Lung (tissue), 5 donors: ENCODE measurements around the gene TMEM196. TPM values are rescaled to one million over a fixed set of nuclear protein-coding genes. Genes with fewer than 3 reads are reported as not detected.

ENCODE experiments used
- polyA plus RNA-seq, 2 donors: library from polyadenylated mRNA; stranded (reverse); fragments of 200-250 nt; gene quantifications; one replicate each; pipeline ENCODE4 v1.2.1, GENCODE V29; 2013
- small RNA-seq: library from RNA; depleted of rRNA; stranded (forward); fragments of <200 nt; gene quantifications from one replicate; pipeline ENCODE3, GENCODE V24; 2014; ENCODE audit warnings: low replicate concordance
- total RNA-seq, 2 donors: library from RNA; depleted of rRNA in 1 of 2; stranded (reverse); fragments of >200 nt in 1 of 2; gene quantifications; one replicate each; pipeline ENCODE4 v1.2.1, GENCODE V29; 2014 to 2021
- donor health status: Bipolar disorder and iron deficiency.
- donor health status: healthy.
- donor health status: DM: yes; HTN: yes; CAD: no.

The TMEM196 gene
- total and polyA plus RNA-seq, 4 donors: 0.06 TPM; not detected in 3

Small RNA genes within 50 kb of the gene (small RNA-seq; reads per million reads assigned to genes)
- gene MIR3146: not detected

Other genes starting within 250 kb of the TMEM196 start
- 10 to 100 TPM in 1 of 2 donors, 1 to 10 TPM in 1; 9.8 to 16.4 TPM for gene POLR1F, start 64.6 kb downstream of the TMEM196 start, total RNA-seq
- gene POLR1F, start 64.6 kb downstream of the TMEM196 start, polyA plus RNA-seq: 1 to 10 TPM; 5.7 to 7.7 TPM